HCT116 (cell line): ENCODE results near the gene RAI1.

ENCODE experiments used
- CTCF ChIP-seq, 3 experiments: fragments of 200-600 bp in 1 of 3; sonication (generic) in 1 of 3; IDR thresholded peaks in 2 of 3; conservative IDR thresholded peaks in 1 of 3; 2 replicates each; pipeline ENCODE4 v1.5.1; 2012 to 2017; ENCODE audit warnings: low read depth in 2 of 3, low read length in 2 of 3, antibody characterized with exemption in 1 of 3, borderline replicate concordance in 1 of 3, control low read depth in 1 of 3, mild to moderate bottlenecking in 1 of 3, mixed read lengths in 1 of 3, mixed run types in 1 of 3, moderate library complexity in 1 of 3; ENCODE audit not compliant: insufficient read depth in 1 of 3
- EZH2 ChIP-seq: fragments of 200-600 bp; sonication (generic); IDR thresholded peaks from 2 replicates; pipeline ENCODE4 v1.6.1; 2017; ENCODE audit warnings: antibody characterized with exemption, mixed run types
- EZH2phosphoT487 ChIP-seq: fragments of 200-600 bp; IDR thresholded peaks from 2 replicates; pipeline ENCODE4 v1.6.1; 2018; ENCODE audit warnings: antibody characterized with exemption, borderline replicate concordance
- JUND ChIP-seq: IDR thresholded peaks from 2 replicates; pipeline ENCODE4 v1.6.1; 2012
- POLR2A ChIP-seq: IDR thresholded peaks from 2 replicates; pipeline ENCODE4 v1.7.0; 2011; ENCODE audit warnings: borderline replicate concordance; ENCODE audit not compliant: insufficient read depth, insufficient read length; ENCODE audit errors: extremely low read depth
- POLR2AphosphoS5 ChIP-seq: IDR thresholded peaks from 2 replicates; pipeline ENCODE4 v1.6.1; 2011; ENCODE audit warnings: mild to moderate bottlenecking, low read depth, low read length, moderate library complexity
- SIN3A ChIP-seq: IDR thresholded peaks from 2 replicates; pipeline ENCODE4 v1.6.1; 2012; ENCODE audit warnings: low read depth
- SP1 ChIP-seq: IDR thresholded peaks from 2 replicates; pipeline ENCODE4 v1.6.1; 2012; ENCODE audit warnings: low read depth
- YY1 ChIP-seq: IDR thresholded peaks from 2 replicates; pipeline ENCODE4 v1.6.1; 2011; ENCODE audit warnings: low read length, low read depth, moderate library complexity, mild to moderate bottlenecking; ENCODE audit not compliant: insufficient replicate concordance; ENCODE audit errors: extremely low read depth
- ZFX ChIP-seq: fragments of 450-650 bp; IDR thresholded peaks from 2 replicates; pipeline ENCODE4 v1.6.1; 2017
- TF ChIP-seq, protein P1 (sequence below): IDR thresholded peaks from 2 replicates; pipeline ENCODE4 v1.6.1; 2012; ENCODE audit warnings: low read depth
- TF ChIP-seq, protein P2 (sequence below): IDR thresholded peaks from 2 replicates; pipeline ENCODE4 v1.6.1; 2012

GRCh38 chr17:17730250-17730935, 49.1 kb downstream of the RAI1 start:
- no peak for TF ChIP-seq CTCF (IDR thresholded peaks at IDR 0.05 in 2 of 3, conservative IDR thresholded peaks at IDR 0.05 in 1 of 3; ENCODE audit: borderline replicate concordance in 1 of 3, insufficient read depth in 1 of 3, low read depth in 2 of 3, low read length in 2 of 3)
- TF ChIP-seq ZFX: no peak
- TF ChIP-seq JUND: no peak
- no peak for TF ChIP-seq EZH2
- TF ChIP-seq, protein P1, sequence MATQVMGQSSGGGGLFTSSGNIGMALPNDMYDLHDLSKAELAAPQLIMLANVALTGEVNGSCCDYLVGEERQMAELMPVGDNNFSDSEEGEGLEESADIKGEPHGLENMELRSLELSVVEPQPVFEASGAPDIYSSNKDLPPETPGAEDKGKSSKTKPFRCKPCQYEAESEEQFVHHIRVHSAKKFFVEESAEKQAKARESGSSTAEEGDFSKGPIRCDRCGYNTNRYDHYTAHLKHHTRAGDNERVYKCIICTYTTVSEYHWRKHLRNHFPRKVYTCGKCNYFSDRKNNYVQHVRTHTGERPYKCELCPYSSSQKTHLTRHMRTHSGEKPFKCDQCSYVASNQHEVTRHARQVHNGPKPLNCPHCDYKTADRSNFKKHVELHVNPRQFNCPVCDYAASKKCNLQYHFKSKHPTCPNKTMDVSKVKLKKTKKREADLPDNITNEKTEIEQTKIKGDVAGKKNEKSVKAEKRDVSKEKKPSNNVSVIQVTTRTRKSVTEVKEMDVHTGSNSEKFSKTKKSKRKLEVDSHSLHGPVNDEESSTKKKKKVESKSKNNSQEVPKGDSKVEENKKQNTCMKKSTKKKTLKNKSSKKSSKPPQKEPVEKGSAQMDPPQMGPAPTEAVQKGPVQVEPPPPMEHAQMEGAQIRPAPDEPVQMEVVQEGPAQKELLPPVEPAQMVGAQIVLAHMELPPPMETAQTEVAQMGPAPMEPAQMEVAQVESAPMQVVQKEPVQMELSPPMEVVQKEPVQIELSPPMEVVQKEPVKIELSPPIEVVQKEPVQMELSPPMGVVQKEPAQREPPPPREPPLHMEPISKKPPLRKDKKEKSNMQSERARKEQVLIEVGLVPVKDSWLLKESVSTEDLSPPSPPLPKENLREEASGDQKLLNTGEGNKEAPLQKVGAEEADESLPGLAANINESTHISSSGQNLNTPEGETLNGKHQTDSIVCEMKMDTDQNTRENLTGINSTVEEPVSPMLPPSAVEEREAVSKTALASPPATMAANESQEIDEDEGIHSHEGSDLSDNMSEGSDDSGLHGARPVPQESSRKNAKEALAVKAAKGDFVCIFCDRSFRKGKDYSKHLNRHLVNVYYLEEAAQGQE: no peak
- TF ChIP-seq POLR2A: no peak
- TF ChIP-seq EZH2phosphoT487: no peak
- no peak; the same call in 1 of the 2 replicates for TF ChIP-seq POLR2AphosphoS5
- no peak for TF ChIP-seq SP1
- no peak for TF ChIP-seq SIN3A
- TF ChIP-seq, protein P2, sequence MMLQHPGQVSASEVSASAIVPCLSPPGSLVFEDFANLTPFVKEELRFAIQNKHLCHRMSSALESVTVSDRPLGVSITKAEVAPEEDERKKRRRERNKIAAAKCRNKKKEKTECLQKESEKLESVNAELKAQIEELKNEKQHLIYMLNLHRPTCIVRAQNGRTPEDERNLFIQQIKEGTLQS: no peak
- TF ChIP-seq YY1: no peak
